Measurements from ENCODE around the gene RPIA.
"Not testable (repeated sequence)": the region's sequence is repeated elsewhere in the genome, so short reads cannot be mapped to it uniquely, and the experiment has no call there.

Gene RPIA

DNA sequence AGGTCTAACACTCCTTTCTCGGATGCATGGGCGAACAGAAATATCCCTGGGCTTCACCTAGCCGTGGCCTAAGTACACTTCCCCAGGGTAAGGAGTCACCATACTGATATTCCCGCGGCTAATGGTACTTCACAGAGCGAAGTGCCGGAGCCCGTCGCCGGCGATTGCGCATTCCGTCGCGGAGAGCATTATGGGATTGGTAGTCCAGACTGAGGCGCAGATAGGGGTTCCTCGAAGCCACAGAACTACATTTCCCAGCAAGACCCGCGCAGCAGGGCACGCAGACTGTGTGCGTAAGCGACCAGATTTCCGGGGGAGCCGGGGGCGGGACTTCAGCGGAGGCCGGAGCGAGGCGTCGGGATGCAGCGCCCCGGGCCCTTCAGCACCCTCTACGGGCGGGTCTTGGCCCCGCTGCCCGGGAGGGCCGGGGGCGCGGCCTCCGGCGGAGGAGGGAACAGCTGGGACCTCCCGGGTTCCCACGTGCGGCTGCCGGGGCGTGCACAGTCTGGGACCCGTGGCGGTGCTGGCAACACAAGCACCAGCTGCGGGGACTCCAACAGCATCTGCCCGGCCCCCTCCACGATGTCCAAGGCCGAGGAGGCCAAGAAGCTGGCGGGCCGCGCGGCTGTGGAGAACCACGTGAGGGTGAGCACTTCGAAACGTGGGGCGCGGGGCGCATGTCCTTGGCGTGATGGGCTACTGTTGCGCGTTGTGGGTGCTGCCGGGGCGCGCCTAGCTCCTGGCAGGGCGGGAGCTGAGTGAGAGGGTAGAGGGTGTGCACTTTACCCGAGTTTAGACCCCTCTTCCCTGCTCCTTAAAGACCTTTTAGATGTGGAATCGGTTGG, at the start of gene RPIA:
Gene RPIA (plus strand): TSS at position 335 of the 845 bp plus-strand sequence. CDS start 26 bp downstream, at position 361.
- DNase-seq = peak; percentile 99

DNA sequence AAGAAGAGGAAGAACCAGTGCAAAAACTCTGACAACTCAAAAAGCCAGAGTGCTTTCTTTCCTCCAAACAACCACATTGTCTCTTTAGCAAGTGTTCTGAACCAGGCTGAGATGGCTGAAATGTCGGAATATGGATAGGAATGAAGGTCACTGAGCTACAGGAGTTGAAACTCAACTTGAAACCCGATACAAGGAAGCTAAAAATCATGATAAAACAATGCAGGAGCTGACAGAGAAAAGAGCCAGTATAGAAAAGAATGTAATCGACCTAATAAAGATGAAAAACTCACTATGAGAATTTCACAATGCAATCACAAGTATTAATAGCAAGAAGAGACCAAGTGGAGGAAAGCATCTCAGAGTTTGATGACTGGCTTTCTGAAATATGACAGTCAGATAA, 49.2 kb upstream of the RPIA start:
- DNase-seq = no peak

DNA sequence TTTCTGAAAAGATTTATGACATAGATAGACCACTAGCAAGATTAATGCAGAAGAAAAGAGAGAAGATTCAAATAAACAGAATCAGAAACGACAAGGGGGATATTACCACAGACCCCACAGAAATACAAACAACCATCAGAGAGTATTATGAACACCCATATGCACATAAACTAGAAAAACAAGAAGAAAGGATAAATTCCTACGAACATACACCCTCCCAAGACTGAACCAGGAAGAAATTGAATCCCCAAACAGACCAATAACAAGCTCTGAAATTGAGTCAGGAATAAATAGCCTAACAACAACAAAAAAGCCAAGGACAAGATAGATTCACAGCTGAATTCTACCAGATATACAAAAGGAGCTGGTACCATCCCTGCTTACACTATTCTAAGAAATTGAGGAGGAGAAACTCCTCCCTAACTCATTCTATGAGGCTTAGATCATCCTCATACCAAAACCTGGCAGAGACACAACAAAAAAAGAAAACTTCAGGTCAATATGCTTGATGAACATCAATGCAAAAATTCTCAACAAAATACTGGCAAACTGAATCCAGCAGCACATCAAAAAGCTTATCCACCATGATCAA, 46.1 kb upstream of the RPIA start:
- not testable (repeated sequence) for DNase-seq

GRCh38 chr2:88651646-88652045, 39.8 kb upstream of the RPIA start:
- DNase-seq = no peak

- DNase-seq = no peak
Measured at GRCh38 chr2:88654714-88655113, 36.8 kb upstream of the RPIA start.

GRCh38 chr2:88656690-88657089, 34.8 kb upstream of the RPIA start:
- no peak for DNase-seq

DNA sequence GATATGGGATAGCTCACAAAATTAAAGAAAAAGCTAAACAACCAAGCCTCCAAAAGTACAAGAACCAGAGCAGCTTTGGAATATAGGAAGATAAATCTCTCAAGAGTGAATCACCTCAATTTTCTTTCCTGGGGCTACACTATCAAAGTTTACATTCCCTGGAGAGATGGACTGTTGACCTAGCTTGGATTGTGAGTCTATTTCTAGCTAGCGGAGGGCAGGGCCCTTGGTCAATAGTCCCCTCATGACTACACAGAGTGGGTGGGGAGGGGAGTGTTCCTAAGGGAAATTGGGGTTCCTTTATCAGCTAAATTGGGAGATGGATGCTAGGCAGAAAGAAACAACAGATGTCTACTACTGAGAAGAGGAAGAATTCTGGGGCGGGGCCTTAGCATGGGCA, 34.3 kb upstream of the RPIA start:
- no peak for DNase-seq

DNA sequence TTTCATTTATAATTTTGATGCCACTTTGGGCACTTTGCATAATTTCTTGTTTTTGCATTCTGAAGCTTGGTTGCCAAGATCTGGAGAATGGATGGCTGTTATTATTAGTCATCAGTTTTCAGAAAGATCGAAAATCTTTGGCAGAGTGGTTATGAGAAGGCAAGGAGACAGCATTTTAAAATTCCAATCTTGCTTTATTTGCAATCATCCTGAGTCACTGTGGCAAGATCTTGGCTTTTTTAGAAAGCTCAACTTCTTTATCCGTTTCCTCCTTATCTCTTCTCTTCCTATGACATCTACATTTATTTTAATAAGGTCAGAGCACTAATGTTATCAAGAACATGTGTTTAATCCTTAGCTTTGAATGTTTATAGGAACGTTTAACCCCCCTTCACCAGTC, 33.1 kb upstream of the RPIA start:
- peak; percentile 36 for DNase-seq

GRCh38 chr2:88658881-88659537, 32.5 kb upstream of the RPIA start:
- peak; percentile 21 for DNase-seq

- DNase-seq = no peak
Measured at GRCh38 chr2:88659538-88659915, 31.9 kb upstream of the RPIA start.

DNA sequence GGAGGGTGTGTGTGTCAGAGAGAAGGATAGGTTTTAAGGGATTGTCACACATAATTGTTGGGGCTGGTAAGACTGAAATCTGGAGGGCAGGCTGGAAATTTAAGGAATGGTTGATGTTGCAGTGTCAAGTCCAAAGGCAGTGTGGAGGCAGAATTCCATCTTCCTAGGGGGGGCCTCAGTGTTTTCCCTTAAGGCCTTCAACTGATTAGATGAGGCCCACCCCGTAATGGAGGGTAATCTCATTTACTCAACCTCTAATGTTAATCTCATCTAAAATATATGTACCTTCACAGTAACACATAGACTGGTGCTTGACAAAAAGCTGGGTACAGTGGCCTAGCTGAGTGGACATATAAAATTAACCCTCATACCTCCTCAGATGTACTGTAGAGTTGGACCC, 30.9 kb upstream of the RPIA start:
- DNase-seq = no peak

DNA sequence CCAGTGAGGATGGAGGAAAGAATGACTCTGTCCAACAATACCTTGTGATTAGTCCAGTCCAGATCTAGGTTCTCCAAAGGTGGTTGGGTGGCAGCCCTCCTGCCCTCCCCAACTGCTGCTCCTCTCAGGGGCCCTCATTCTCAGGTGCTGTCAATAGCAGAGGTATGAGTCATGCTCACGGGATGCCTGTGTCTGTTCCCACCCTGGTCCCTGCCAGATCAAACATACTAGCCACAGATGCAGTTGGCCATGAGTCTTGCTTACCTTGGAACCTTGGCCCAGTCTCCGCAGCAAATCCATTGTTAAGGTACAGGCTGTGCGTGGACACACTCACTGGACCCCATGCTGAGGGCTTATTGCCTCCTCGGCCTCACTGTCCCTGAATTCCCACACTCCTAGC, 24.9 kb upstream of the RPIA start:
- no peak for DNase-seq

DNA sequence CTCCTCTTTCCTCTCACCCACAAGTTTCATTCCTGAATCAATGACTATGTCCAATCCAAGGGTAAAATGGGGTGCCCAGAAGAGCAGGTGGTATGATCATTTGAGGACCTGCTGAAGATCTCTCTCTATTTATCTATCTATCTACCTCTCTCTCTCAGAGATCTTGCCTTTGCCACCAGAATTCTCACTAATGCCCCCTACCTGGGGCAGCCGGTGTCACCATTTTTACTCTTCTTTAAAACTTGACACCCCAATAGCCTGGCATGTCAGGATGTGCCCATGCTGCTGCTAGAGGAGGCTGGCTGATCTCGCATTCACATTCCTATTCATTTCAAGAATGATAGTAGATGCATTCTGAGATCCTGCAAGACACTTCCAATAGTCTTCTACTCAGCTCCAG, 24.3 kb upstream of the RPIA start:
- DNase-seq = no peak

GRCh38 chr2:88668862-88669261, 22.6 kb upstream of the RPIA start:
- DNase-seq = no peak

DNA sequence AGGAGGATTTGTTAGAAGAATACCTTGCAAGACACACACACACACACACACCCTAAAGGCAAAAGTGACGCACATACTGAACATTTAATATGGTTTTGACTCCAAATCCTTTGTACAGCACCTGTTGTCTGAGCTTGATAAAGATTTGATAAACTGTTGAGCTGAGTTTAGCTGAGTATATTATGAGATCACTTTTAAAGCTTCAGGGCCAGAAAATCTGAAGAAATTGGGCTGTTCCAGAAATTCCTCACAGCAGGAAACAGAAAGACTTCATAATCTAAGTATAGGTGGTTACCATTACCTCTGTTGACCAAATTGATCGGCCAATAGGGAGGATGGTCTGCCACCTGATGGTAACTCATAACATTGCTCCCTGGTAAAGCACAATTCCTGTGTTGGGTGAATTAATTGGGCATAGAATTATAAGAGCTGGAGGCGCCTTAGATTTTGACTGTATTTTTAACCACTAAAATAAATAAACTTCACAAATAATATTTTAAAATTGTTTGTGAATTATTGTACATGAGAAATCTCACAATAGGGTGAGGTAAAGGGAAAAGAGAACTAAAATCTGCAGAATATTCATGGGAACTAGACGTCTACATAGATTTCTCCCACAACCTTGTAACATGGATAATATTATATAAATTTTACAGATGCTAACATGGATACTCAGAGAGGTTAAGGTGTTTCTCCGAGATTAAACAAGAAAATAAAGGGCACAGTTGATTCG, 21.8 kb upstream of the RPIA start:
- DNase-seq = peak; percentile 41

- DNase-seq = peak; percentile 63
Measured at GRCh38 chr2:88671786-88672427, 19.6 kb upstream of the RPIA start.

DNA sequence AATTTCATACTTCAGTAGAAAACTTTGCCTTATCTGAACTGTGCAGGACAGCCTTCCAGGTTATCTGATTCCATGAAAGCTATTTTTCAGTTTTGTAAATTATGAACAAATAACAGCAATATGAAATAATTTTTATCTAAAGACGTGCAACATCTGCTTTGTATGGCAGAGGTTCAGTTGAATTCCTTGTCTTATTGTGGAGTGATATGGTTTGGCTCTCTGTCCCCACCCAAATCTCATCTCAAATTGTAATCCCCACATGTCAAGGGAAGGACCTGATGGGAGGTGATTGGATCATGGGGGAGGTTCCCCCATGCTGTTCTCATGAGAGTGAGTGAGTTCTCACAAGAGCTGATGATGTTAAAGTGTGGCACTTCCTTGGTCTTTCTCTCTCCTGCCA, 18.1 kb upstream of the RPIA start:
- no peak for DNase-seq

DNA sequence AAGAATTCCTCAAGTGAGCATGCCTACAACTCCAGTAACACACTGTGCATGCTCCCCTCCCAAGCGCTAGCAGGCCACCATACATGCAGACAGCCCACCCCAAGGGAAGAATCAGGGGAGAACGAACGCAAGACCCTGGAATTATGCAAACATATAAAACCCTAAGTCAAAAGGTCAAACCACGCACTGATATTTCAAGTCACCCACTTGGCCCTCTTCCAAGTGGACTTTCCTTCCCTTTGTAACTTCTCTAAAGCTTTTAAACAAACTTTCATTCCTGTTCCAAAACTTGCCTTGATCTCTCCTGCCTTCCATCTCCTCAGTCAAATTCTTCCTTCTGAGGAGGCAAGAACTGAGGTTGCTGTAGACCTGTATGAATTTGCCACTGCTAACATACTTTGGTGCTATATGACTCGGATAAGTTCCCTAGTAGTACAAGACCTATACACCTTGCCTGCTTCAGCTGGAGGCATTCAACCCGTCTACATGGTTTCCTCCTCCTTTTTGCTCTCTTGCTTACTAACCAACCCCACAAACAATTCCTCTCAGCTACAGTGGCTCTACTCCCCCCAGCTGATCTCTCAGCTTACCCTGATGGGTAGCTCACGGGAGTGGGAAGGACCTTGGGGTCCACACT, 11.1 kb upstream of the RPIA start:
- peak; percentile 76 for DNase-seq

- peak; percentile 13 for DNase-seq
Measured at GRCh38 chr2:88680916-88681315, 10.6 kb upstream of the RPIA start.

DNA sequence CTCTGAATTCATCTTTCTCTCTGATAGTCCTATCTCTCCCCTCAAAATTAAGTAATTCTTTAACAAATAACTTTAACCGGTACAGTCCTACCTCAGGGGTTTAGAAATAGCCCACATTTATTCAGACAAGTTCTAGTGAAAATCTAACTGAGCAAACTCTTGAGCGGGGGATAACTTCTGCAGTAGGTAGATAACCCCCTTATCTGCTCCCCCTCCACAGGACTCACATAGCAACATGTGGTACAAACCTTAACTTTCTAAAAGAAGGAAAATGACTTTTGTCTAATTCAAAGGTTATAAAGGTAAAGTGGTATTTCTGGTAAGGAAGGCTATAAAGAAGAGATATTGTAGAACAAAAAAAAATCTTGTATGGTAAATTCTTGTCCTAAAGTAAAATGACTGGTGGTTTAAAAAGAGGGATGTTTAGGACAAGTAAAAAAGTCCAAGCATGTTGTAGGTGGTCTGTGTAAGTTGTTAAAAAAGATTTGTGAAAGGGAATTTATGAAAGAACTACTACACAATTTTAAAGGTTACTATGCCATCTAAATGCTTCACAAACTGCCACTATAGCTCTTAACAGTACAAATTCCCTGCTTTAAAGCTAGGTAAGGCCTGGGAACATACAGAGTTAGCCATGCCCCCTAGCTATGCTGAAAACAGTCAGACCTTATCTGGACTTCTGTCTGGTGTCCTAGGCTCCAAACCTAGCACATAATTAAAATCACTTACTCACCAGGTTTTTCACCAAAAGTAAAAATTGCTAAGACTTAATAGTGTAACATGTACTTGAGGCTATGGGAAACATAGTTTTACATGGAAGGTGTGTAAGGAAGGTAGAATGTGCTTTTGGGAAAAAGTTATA, 8.1 kb upstream of the RPIA start:
- no peak for DNase-seq

- no peak for DNase-seq
Measured at GRCh38 chr2:88684519-88684918, 7.0 kb upstream of the RPIA start.

Data from suppressor macrophage treated with lipopolysaccharide for 4 hours (primary cell).